ENCODE measurements around the gene TMEM14C.

TMEM14C gene

DNA sequence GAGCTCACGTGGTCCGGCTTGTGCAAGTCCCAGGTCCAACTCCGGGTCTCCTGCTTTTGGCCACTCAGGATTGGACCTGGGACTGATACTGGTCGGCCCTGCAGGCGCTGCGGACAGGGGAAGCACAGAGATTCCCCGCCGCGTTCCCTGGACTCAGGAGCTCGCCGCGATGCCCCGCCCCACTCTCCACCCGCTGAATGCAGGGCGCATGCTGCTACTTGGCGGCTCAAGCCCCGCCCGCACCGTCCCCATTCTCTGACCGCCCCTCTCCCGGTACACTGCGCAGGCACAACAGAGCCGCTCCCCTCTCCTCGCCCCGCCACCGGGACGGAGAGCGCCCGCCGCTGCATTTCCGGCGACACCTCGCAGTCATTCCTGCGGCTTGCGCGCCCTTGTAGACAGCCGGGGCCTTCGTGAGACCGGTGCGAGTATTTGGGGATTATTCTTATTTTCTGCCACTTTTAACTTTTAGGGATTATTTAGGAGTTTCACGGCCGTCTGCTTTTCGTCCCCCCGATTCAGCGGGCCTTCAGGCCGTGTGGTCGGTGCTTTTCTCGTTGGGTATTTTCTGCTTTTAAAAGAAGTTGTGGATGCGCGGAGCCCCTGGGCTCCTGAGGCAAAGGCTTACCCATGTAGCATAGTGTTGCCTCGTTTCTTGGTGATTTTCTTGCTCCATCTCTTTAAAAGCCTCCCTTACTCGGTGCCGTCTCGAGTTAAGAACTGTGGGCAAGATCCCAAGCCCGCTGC lies at the start of gene TMEM14C:
TSS of gene TMEM14C (plus strand) at position 251 of the 747 bp plus-strand sequence. CDS start 1,544 bp downstream, outside the sequence.
- peak; percentile 95 to 96 for DNase-seq

DNA sequence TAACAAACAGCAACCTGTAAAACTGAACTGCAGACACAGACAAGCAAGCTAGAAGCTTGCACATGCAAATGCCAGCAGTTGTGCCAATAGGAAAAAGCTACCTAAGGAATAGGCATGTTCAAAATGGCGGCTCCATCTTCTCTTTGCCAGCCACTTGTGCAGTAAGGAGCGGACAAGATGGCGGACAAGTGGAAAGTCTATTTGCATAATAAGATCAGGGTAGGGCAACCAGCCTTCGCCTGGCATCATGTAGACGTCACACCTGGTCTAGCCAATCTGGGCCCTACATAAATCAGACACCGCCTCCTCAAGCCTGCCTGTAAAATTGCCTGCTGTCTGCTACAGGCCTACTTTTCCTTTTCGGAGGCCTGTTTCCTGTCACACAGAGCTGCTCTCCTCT lies 46.5 kb upstream of the TMEM14C start:
- no peak for DNase-seq

DNA sequence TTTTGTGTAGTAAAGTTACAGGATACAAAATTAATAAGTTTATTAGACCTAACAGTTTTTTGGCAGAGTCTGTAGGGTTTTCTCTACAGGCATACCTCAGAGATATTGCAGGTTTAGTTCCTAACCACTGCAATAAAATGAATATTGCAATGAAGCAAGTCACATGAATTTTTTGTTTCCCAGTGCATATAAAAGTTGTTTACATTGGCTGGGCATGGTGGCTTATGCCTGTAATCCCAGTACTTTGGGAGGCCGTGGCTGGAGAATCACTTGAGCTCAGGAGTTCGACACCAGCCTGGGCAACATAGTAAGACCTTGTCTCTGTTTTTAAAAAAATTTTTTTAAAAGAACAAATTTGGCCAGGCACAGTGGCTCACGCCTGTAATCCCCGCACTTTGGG lies 44.4 kb upstream of the TMEM14C start:
- DNase-seq: no peak

DNA sequence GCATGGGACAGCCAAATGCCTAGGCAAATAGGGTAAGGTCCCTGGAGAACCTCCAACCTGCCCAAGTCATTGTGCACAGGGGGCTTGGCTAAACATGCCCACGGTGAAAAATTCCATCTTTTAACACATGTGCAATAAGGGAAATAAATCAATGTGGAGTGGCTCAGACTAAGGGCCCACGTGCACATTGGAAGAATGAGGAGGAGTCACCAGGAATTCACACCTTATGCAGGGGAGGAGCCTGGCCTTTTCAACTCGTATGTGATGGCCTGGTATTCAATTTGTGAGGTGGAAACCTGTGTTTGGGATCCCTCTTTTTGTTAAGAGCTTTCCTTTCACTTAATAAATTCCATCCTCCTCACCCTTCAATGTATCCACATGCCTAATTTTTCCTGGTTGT lies 41.1 kb upstream of the TMEM14C start:
- no peak for DNase-seq

DNA sequence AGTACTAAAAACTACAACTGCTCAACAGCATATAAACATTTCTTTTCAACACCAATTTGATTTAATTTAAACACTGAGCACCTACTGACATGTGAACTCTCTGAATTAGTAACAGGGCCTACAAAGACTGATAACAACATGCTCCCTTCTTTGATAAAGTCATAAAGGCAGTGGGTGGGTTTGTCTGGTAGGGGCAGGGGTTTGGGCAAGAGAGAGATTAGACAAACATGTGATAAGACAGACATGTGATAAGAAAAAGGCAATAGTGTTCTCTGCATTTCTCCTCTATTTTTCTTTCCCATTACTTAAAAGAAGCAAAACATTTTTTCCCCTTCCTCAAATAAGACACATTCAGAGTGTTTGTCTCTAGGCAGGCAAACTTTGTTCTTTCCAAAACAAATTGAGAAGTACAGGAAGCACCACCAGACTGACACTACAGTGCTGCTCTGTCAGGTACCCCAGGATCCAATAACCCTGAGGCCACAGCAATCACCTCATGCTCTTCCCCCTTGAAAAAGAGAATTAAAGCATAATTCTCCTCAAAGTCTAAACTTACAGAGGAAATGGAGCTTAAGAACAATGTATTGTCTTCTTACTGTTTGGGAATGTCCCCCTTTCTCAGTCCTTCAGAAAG lies 40.4 kb upstream of the TMEM14C start:
- no peak for DNase-seq

DNA sequence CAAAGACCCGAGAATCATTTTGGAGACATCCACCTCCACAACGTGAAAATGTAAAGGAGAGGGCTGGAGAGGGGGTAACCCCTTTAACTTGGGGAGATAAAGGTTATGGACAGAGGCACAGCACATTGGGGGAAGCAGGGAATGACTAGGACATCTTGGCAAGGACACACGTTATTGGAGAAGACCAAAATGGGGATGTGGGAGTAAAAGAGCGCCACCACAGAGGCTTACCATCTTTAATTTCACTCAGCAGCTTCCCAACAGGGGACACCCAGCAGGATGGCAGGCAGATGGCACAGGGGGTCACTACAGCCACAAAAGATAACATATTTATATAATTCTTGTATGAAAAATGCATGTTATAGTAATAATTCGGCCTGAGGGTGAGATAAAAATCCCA lies 38.3 kb upstream of the TMEM14C start:
- no peak for DNase-seq

DNA sequence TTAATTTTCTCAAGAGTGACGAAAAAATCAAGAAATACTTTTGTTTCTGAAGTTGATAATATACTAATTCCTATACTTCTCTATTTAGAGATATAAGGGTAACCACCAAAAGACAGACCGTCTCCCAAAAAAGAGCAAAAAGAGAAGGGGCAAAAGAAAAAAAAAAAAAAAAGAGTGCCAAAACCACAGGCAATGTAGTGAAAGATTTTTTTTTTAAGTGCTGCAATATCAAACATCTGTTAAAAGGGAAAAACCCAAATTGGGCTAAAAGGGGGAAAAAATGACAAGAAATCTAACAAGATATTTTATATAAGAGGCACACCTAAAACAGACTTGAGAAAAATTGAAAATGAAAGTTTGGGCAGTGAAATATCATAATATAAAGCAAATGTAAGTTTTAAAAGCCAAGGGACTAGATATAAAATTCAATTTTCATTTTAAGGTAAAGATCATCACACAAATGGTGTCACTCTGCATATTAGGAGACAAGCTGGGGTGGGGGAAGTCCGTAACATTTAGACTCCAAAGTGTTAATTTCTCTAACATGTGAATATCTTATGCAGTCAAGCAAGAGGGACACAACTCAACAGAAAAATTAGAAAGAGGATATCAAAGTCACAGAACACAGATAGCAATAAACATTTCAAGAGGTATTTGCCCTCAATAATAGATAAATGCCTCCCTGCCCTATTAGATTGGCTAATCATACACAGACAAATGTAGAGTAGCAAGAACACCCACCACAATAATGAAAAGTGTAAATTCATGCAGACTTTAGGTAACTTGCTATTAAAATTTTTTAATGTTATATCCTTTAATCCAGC lies 37.6 kb upstream of the TMEM14C start:
- DNase-seq: no peak

DNA sequence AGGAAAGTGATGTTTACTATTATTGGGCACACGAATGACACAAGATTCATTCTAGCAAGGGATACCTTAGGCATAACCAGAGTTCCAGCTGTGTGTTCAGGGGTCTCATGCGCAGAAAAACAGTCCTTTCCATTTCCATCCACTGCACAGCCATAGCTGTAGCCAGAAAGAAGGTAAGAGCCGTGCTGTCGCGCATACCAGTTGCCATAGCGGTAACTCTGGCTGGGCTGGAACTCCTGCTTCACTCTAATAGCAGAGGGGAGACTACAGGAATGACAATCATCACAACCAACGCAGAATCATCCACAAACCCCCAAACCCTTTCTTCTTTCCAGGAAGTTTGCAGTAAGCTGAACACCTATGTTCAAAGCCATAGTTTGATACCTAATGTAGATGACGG lies 36.0 kb upstream of the TMEM14C start:
- DNase-seq: no peak

DNA sequence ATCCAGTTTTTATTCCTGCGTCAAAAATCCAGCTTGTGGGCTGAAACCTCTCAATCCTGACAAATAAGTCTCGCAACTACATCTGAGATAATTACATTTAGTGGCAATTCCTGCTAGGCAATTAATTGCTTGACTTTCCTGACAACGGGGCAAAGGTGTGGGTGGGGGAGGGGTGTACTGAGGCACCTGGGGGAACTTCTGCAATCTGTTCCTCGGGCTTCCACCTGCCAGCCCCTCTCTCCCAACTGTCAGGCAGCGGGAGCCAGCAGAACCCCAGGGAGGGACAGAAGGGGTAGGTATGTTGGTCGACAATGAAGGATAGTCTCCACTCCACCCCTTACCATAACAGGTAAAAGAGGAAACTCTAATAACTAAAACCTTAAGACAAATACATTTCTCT lies 35.3 kb upstream of the TMEM14C start:
- DNase-seq: no peak

DNA sequence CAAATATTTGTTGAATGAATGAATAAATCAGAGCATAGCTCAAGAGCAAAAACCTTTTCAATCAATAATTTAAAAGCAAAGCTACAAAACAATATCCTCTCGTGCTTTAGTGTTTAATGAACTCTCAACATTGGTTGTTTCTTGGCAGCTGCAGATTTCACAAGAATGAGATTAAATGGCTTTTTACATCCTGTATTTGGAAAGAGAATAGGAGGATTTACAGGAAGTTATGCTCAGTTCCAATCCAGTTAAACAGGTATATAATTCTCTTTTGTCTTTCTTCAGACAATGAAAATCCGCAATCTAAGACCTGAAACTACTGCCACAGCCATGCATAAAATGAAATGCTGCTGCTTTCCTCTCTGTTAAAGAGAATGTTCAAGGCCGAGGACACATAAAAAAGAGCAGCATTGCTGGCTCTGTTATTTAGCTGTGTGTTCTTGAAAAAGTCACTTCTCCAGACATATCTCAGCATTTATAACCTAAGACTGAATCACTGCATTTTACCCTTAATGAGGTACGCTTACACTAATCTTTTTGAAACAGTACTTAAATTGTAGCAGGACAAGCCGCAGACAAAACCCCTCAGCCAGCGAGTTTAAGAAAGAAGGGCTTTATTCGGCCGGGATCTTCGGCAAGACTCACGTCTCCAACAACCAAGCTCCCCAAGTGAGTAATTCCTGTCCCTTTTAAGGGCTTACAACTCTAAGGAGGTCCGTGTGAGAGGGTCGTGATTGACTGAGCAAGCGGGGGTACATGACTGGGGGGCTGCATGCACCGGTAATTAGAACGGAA lies 32.0 kb upstream of the TMEM14C start:
- DNase-seq: no peak

DNA sequence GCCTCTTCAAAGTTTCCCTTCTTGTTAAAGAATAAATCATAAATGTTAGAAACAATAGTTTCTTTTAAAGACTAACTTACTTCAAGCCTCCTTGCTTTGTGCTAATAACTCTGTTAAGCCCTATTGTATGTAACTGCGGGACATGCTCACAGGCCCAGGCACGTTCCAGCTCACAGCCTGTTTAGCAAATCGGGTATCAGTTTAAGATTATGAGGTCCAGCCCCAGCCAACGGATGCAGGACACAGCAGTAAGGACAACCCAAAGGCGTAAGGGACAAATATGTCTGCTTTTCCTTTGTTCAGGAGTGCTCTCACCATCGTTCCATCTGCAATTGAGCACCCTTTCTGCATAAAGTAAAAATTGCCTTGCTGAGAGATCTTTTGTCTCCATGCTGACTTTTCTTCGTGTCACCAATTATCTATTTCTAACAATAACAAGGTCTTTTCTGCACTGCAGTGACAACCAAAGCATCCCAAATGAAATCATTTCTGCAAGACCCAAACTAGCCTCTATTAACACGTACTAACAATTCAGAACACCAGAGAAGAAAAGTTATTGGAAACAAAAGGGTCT lies 29.8 kb upstream of the TMEM14C start:
- no peak for DNase-seq

DNA sequence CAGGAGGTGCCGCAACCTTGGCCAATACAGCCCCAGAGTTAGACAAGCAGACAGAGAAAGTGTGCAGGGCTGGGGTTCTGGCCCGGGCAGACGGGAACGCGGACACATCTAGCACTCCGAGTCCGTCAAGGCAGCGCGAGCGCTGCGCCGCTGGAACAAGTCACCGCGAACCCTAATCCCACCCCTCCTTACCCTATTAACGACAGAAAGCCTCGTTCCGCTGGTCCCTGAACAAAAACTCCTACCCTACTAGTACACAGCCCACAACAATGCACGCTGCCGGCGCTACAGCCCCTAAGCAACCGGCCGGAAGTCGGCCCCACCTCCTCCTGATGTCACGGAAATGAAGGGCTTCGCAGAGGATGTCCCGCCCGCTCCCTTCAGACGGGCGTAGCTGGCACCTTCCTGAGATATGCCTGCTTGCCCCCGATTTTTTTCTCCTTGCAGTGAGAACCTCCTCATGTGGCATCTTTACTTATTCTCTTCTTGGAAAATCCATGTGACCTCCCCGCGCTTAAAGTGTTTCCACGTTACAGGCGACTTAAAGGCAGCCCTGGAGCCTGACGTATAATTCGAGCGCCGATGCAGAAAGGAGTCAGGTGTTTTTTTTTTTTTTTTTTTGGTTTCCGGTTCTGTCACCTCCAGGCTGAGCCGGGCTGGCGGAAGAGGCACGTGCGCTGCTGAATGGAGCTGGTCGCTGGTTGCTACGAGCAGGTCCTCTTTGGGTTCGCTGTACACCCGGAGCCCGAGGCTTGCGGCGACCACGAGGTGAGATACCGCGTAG lies 28.4 kb upstream of the TMEM14C start, which contains the start of the genes C6orf52 and PAK1IP1:
TSS of gene C6orf52 (minus strand) at position 315 of the 784 bp plus-strand sequence. CDS start 7,066 bp downstream, outside the sequence.
TSS of gene PAK1IP1 (plus strand) at position 671 of the 784 bp plus-strand sequence. CDS start at position 685, 14 bp downstream.
- peak; percentile 90 to 93 for DNase-seq

DNA sequence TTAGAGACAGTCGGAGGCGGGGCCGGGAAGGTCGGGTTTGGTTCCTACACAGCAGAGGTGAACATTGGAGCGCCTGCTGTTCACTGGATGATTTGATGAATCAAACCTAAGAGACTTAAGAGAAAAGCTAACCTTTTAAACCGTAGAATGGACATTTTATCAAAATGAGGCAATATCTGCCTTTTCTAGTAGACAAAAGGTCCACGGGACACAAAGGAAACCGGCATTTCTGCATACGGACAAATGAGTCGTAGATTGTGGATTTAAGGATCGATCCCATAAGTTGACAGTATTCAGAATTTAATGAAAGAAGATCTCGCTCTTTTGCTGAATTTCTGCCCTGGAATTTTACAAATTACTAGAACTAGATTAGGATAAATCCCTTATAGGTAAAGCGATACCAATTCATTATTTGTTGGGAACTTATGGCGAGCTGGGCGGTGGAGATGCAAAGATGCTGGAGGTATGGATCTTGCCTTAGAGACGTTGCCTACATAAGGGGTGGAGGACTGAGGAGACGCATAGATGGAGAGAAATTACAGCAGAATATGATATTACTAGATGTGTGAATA lies 27.7 kb upstream of the TMEM14C start:
- DNase-seq: no peak

DNA sequence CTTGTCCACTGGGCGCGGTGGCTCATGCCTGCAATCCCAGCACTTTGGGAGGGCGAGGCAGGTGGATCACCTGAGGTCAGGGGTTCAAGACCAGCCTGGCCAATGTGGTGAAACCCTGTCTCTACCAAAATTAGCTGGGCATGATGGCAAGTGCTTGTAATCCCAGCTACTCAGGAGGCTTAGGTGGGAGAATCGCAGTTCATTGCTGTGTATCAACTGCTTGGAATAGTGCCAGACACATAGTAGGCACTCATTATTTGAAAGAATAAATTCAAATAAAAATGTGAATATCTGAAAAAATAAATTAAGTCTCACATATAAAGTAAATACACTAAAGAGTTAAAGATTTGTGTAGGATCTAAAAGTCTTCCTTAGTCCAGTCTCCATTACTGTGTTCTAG lies 26.2 kb upstream of the TMEM14C start:
- DNase-seq: no peak

DNA sequence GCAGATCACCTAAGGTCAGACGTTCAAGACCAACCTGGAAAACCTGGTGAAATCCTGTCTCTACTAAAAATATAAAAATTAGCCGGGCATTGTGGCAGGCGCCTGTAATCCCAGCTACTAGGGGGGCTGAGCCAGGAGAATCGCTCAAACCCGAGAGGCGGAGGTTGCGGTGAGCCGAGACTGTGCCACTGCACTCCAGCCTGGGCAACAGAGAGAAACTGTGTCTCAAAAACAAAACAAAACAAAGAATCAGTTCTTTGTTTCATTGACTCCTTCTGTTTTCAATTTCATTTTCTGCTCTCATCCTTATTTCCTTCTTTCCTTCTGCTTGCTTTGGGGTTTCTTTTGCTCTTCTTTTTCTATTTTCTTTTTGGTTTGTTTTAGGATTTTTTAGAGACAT lies 8.9 kb upstream of the TMEM14C start:
- DNase-seq: no peak

DNA sequence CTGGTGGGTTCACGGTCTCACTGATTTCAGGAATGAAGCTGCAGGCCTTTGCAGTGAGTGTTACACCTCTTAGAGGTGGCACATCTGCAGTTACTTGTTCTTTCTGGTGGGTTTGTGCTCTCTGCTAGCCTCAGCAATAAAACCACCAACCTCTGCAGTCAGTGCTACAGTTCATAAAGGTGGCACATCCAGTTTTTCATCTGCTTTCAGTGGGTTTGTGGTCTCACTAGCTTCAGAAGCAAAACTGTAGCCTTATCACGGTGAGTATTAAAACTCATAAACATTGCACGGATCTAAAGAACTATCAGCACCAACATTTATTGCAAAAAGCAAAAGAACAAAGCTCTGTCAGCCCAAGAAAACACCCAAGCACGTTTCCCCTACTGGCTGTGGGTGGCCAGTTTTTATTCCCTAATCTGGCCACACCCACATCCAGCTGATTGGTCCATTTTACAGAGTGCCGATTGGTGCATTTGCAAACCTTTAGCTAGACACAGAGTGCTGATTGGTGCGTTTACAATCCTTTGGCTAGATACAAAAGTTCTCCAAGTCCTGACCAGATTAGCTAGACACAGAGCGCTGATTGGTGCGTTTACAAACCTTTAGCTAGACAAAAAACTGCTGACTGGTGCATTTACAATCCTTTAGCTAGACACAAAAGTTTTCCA lies 3.4 kb upstream of the TMEM14C start:
- peak; percentile 36 to 56 for DNase-seq

DNA sequence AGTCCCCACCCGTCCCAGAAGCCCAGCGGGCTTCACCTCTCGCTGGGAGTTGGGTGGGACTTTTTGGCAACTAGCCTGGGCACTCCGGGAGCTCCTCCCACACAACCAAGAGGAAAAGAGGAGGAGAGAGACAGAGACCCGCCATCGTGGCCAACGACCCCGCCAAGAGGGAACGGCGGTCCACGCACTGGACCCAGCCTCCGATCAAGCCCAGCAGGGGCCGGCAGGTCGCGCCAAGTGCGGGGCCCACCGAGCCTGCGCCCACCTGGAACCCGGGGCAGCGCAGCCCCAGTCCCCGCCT lies 3.0 kb upstream of the TMEM14C start:
- DNase-seq: no peak

DNA sequence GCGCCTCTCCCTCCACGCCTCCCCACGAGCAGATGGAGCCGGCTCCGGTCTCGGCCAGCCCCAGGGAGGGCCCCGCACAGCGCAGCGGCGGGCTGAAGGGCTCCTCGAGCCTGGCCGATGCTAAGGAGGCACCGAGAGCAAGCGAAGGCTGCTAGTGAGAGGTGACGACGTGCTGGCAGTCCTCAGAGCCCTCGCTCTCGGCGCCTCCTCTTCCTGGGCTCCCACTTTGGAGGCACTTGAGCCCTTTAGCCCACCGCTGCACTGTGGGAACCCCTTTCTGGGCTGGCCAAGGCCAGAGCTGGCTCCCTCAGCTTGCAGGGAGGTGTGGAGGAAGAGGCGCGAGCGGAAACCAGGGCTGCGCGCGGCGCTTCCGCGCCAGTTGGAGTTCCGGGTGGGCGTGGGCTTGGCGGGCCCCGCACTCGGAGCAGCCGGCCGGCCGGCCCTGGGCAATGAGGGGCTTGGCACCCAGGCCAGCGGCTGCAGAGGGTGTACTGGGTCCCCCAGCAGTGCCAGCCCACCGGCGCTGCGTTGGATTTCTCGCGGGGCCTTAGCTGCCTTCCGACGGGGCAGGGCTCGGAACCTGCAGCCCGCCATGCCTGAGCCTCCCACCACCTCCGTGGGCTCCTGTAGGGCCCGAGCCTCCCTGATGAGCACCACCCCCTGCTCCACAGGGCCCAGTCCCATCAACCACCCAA lies 2.5 kb upstream of the TMEM14C start:
- DNase-seq: peak; percentile 61 to 67

DNA sequence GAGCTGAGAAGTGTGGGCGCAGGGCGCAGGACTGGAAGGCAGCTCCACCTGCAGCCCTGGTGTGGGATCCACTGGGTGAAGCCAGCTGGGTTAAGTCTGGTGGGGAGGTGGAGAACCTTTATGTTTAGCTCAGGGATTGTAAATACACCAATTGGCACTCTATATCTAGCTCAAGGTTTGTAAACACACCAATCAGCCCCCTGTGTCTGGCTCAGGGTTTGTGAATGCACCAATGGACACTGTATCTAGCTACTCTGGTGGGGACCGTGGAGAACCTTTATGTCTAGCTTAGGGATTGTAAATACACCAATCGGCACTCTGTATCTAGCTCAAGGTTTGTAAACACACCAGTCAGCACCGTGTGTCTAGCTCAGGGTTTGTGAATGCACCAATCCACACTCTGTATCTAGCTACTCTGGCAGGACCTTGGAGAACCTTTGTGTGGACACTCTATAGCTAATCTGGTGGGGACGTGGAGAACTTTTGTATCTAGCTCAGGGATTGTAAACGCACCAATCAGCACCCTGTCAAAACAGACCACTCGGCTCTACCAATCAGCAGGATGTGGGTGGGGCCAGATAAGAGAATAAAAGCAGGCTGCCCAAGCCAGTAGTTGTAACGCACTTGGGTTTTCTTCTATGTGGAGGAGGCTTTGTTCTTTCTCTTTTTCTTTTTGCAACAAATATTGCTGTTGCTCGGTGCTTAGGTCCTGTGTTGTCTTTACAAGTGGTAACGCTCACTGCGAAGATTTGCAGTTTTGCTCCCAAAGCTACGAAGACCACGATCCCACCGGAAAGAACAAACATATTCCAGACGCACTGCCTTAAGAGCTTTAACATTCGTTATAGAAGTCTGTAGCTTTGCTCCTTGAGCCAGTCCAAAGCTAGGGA lies 1.7 kb upstream of the TMEM14C start:
- DNase-seq: peak in 1 of 2 experiments; percentile 42

Measured in activated CD4-positive, alpha-beta T cell treated with anti-CD3 and anti-CD28 coated beads, Interleukin-2, amount 50 U/mL, for 48 hours (primary cell).